SU-DHL-6 (cell line): ENCODE results near the gene NACC2.

ENCODE experiments used
- H2AFZ ChIP-seq: fragments of 200-600 bp; sonication (generic); 2 replicates; pipeline ENCODE4 v1.6.1; 2014; ENCODE audit warnings: low read depth, mild to moderate bottlenecking, moderate library complexity, mixed read lengths, antibody characterized with exemption, low read length; ENCODE audit not compliant: severe bottlenecking
- H3F3A ChIP-seq: fragments of 200-600 bp; shearing (Covaris generic); 2 replicates; pipeline ENCODE4 v1.6.0; 2016; ENCODE audit warnings: antibody characterized with exemption, mild to moderate bottlenecking; ENCODE audit not compliant: insufficient read depth
- H3K27ac ChIP-seq: fragments of 200-600 bp; sonication (generic); 2 replicates; pipeline ENCODE4 v1.5.1; 2016; ENCODE audit warnings: low read depth, mild to moderate bottlenecking, low read length, moderate library complexity, mixed read lengths
- H3K27me3 ChIP-seq: fragments of 200-600 bp; sonication (generic), shearing (Covaris generic); 2 replicates; pipeline ENCODE4 v1.6.0; 2014; ENCODE audit warnings: mild to moderate bottlenecking, low read length
- H3K36me3 ChIP-seq: fragments of 200-600 bp; sonication (generic); 2 replicates; pipeline ENCODE4 v1.6.1; 2014; ENCODE audit warnings: mild to moderate bottlenecking, low read length, mixed read lengths
- H3K4me2 ChIP-seq: fragments of 300-600, 200-600 bp; shearing (Covaris generic), sonication (generic); 2 replicates; pipeline ENCODE4 v1.6.0; 2014; ENCODE audit warnings: low read length, low read depth, mild to moderate bottlenecking; ENCODE audit not compliant: poor library complexity, severe bottlenecking
- H3K4me3 ChIP-seq: fragments of 200-600 bp; sonication (generic); 2 replicates; pipeline ENCODE4 v1.5.1; 2014; ENCODE audit warnings: antibody characterized with exemption, low read length, mild to moderate bottlenecking, mixed read lengths; ENCODE audit not compliant: insufficient read depth, poor library complexity, severe bottlenecking
- H3K79me2 ChIP-seq: fragments of 200-600 bp; sonication (generic); 2 replicates; pipeline ENCODE4 v1.6.1; 2014; ENCODE audit warnings: mild to moderate bottlenecking, low read length, moderate library complexity; ENCODE audit not compliant: insufficient read depth
- H3K9ac ChIP-seq: fragments of 200-600 bp; sonication (generic); 2 replicates; pipeline ENCODE4 v1.7.0; 2014; ENCODE audit warnings: mild to moderate bottlenecking, low read length
- H3K9me2 ChIP-seq: fragments of 200-600 bp; sonication (generic); replicated peaks from 2 replicates; pipeline ENCODE4 v1.6.1; 2014; ENCODE audit warnings: low read length; ENCODE audit not compliant: insufficient read depth
- H3K9me3 ChIP-seq: fragments of 200-600 bp; sonication (generic); 2 replicates; pipeline ENCODE4 v1.6.1; 2014; ENCODE audit warnings: low read length, mixed read lengths; ENCODE audit not compliant: insufficient read depth
- H4K20me1 ChIP-seq: fragments of 200-600 bp; sonication (generic); 2 replicates; pipeline ENCODE4 v1.6.1; 2014; ENCODE audit warnings: low read depth, mild to moderate bottlenecking, antibody characterized with exemption, low read length, moderate library complexity, mixed read lengths
- CTCF ChIP-seq: fragments of 200-600 bp; sonication (generic); IDR thresholded peaks from one replicate; pipeline ENCODE4 v1.5.1; 2017; ENCODE audit warnings: antibody characterized with exemption, mild to moderate bottlenecking, low read length, moderate library complexity; ENCODE audit not compliant: insufficient read depth, poor library complexity, severe bottlenecking
- EZH2phosphoT487 ChIP-seq: fragments of 200-600 bp; sonication (generic), shearing (Covaris generic); conservative IDR thresholded peaks from 2 replicates; pipeline ENCODE4 v1.6.1; 2018; ENCODE audit warnings: mild to moderate bottlenecking, antibody characterized with exemption, low read length, moderate library complexity, mixed read lengths

Gene NACC2

GRCh38 chr9:136046554-136046920 lies 48.6 kb downstream of the NACC2 start:
- H3K9me3 ChIP-seq, result no peaks in the 10 kb centered on the region
- no peaks in the 10 kb centered on the region for H4K20me1 ChIP-seq
- no peak overlapping the region for H3K27ac ChIP-seq
- H2AFZ ChIP-seq, result no peak overlapping the region
- TF ChIP-seq CTCF, result no peak
- no peak for TF ChIP-seq EZH2phosphoT487
- no peak overlapping the region for H3K9ac ChIP-seq
- H3K79me2 ChIP-seq, result no peaks in the 10 kb centered on the region
- H3K9me2 ChIP-seq, result no peaks in the 10 kb centered on the region
- no peaks in the 10 kb centered on the region for H3F3A ChIP-seq
- no peaks in the 10 kb centered on the region for H3K27me3 ChIP-seq
- no peaks in the 10 kb centered on the region for H3K36me3 ChIP-seq
- no peak overlapping the region for H3K4me3 ChIP-seq
- H3K4me2 ChIP-seq, result no peak overlapping the region

- TF ChIP-seq EZH2phosphoT487, result no peak
- TF ChIP-seq CTCF, result no peak
- H3K27ac ChIP-seq, result no peak overlapping the region
- H3K9me3 ChIP-seq, result no peaks in the 10 kb centered on the region
- H3K27me3 ChIP-seq, result no peaks in the 10 kb centered on the region
- H3K79me2 ChIP-seq, result no peaks in the 10 kb centered on the region
- H3K36me3 ChIP-seq, result no peaks in the 10 kb centered on the region
- no peaks in the 10 kb centered on the region for H4K20me1 ChIP-seq
- H3K4me2 ChIP-seq, result no peak overlapping the region
- H3F3A ChIP-seq, result no peaks in the 10 kb centered on the region
- H3K9ac ChIP-seq, result no peak overlapping the region
- no peaks in the 10 kb centered on the region for H3K9me2 ChIP-seq
- no peak overlapping the region for H3K4me3 ChIP-seq
- H2AFZ ChIP-seq, result no peak overlapping the region
Measured at GRCh38 chr9:136045595-136046553, 49.2 kb downstream of the NACC2 start.

- no peaks in the 10 kb centered on the region for H3K9me3 ChIP-seq
- TF ChIP-seq CTCF (no peak), EZH2phosphoT487 (no peak)
Measured at GRCh38 chr9:136044971-136045594, 50.0 kb downstream of the NACC2 start.

More at GRCh38 chr9:136044971-136045594, 50.0 kb downstream of the NACC2 start:
- Histone ChIP-seq H3K9me2 (no peaks in the 10 kb centered on the region), H2AFZ (no peak overlapping the region), H3K9ac (no peak overlapping the region), H3K36me3 (no peaks in the 10 kb centered on the region), H3K79me2 (no peaks in the 10 kb centered on the region), H4K20me1 (no peaks in the 10 kb centered on the region), H3K27ac (no peak overlapping the region), H3K27me3 (no peaks in the 10 kb centered on the region), H3K4me2 (no peak overlapping the region), H3K4me3 (no peak overlapping the region), H3F3A (no peaks in the 10 kb centered on the region)
